NCI-H2227 treated with DMSO at 0.1 percent for 48 hours (cell line): Measurements from ENCODE around the gene BMX.

Experiments
- DNase-seq: peaks from one replicate; lab custom pipeline; 2025; lab: John Stamatoyannopoulos, UW

Gene BMX

GRCh38 chrX:15570145-15570544 lies 69.5 kb downstream of the BMX start:
- no peak for DNase-seq

DNA sequence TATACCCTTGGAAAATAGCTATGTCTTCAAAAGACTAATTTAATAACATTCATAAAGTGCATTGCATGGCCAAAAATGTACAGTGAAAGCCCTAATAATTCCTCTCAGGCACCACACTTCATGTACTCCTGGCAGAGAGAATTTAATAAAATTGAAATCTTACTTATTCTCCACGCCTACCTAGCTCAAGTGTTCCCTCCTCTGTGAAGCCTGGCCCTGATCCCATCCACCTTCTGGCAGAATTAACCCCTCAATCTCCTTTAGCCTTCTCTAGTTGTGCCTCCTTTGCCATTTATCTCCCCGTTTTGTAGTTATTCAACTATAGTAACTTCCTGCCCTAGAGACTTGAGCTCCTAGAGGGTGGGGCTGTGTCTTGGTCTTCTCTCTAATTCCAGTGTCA lies 73.4 kb downstream of the BMX start:
- no peak for DNase-seq

DNA sequence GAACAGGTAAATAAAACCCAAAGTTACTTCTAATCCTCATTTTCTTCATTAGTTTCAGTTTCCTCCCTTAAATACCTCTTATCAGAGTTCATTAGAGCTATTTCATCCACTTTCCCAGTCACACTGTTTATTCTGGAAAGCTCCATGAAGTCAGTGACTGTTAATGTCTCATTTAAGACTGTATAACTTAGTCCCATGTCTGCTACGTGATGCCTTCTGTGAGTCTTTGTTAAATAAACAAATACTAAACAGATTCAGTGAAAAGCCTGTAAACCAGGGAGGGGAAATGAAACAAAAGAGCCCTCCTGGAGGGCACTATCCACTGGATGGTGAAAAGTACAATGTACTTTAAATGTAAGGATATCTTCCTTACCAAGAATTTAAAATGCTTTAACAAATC lies 75.4 kb downstream of the BMX start:
- no peak for DNase-seq

DNA sequence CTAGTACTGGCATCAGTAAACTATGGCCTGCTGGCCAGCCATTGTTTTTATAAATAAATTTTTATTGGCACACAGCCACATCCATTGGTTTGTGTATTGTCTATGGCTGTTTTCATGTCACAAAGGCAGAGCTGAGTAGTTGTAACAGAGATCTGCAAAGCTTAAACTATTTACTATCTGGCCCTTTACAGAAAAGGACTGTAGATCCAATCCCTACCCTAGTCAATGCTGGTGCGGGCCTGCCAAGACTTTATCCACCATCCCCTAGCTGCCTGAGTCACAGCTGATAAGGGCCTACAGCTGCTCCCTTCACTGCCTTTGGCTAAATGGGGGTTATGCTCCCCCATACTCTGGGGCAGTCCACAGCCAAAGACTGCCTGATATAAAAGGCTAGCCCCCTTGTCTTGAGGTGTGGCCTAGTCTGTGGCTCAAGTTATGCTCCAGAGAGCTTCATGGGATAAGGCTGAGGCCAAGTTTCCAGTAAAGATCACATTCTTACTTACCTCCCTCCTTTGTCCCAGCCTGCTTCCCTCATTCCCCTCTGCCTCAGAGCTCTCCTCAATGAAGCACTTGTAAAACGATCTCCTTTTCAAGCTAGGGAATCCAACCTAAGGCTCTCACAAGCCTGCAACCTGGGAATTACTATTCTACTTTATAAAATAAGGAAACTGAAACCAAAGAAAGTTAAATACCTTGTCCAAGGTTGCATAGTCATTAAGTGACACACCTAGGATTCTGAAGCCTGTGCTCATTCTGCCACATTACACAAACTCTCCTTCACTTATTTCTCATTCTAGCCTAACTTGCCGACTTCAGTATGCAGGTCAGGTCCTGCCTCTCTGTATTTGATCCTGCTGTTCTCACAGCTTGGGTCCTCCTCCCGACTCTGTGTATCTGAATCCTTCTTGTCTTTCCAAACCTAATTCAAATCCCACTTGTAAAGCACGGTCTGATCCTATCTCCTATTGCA lies 79.5 kb downstream of the BMX start:
- DNase-seq: no peak

GRCh38 chrX:15594371-15594770 lies 93.8 kb downstream of the BMX start:
- DNase-seq: no peak

DNA sequence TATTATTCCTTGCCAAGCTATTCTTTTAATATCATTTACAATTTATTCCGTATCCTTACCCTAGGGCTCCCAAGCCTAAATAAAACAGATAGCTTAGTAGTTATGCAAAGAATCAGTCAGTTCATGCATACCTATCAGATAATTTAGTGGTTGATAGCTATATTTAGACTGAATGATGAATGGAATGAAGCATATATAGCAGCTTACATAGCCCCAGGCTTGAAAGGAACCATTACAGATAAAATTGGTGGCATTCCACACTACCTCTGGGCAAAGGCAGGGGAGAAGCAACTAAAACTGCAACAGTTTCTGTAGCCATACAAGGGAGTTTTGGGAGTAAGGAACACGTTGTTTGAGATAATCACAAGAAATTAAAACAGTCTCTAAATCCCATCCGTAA lies 97.4 kb downstream of the BMX start:
- no peak for DNase-seq

- DNase-seq: no peak
Observed at GRCh38 chrX:15599461-15599860, 98.9 kb downstream of the BMX start.

- no peak for DNase-seq
Observed at GRCh38 chrX:15600049-15600448, 99.4 kb downstream of the BMX start.

GRCh38 chrX:15600745-15601144 lies 100.1 kb downstream of the BMX start, which contains the start of gene ACE2:
TSS of gene ACE2 (minus strand) at chrX:15600960. CDS start at chrX:15600911, 49 bp downstream.
- DNase-seq: no peak

GRCh38 chrX:15601932-15602331 lies 101.3 kb downstream of the BMX start:
- no peak for DNase-seq

GRCh38 chrX:15602761-15603160 lies 102.2 kb downstream of the BMX start:
- DNase-seq: no peak

- DNase-seq: no peak
Observed at GRCh38 chrX:15605226-15605625, 104.6 kb downstream of the BMX start.
